Neutrophil (primary cell): ENCODE measurements around the gene CASP1.

Source experiments
- H3K27ac ChIP-seq: fragments of 200-600 bp; sonication (generic); 2 replicates; pipeline ENCODE4 v1.5.1; 2016; ENCODE audit warnings: mild to moderate bottlenecking, moderate library complexity
- H3K27me3 ChIP-seq: fragments of 200-600 bp; sonication (generic); 2 replicates; pipeline ENCODE4 v1.6.0; 2016; ENCODE audit warnings: mild to moderate bottlenecking
- H3K36me3 ChIP-seq: fragments of 200-600 bp; sonication (generic); 2 replicates; pipeline ENCODE4 v1.5.1; 2017
- H3K4me1 ChIP-seq, 2 experiments: fragments of 200-600 bp in 1 of 2; sonication (generic) in 1 of 2; 1 replicate in 1 of 2; 2 replicates in 1 of 2; pipeline versions ENCODE4 v1.5.1 to v1.6.1; 2013 to 2016; ENCODE audit warnings: low read depth in 1 of 2, low read length in 1 of 2, mild to moderate bottlenecking in 1 of 2, moderate library complexity in 1 of 2; ENCODE audit not compliant: control insufficient read depth in 1 of 2, insufficient read depth in 1 of 2
- H3K4me3 ChIP-seq, 2 experiments: fragments of 200-600 bp in 1 of 2; sonication (generic) in 1 of 2; 1 replicate in 1 of 2; 2 replicates in 1 of 2; pipeline ENCODE4 v1.5.1; 2013 to 2016; ENCODE audit warnings: low read depth in 1 of 2, low read length in 1 of 2, mild to moderate bottlenecking in 1 of 2, moderate library complexity in 1 of 2
- H3K9me3 ChIP-seq: fragments of 200-600 bp; sonication (generic); 2 replicates; pipeline ENCODE4 v1.5.1; 2016
- CTCF ChIP-seq: fragments of 200-600 bp; sonication (generic); IDR thresholded peaks from 2 replicates; pipeline ENCODE4 v1.5.1; 2016; ENCODE audit warnings: antibody characterized with exemption

The CASP1 gene

GRCh38 chr11:104984808-104985207 lies 50.1 kb downstream of the CASP1 start:
- TF ChIP-seq CTCF = no peak
- no peaks in the 10 kb centered on the region for H3K36me3 ChIP-seq
- no peaks in the 10 kb centered on the region for H3K27me3 ChIP-seq
- H3K9me3 ChIP-seq = no peaks in the 10 kb centered on the region
- no peaks in the 10 kb centered on the region for H3K4me1 ChIP-seq
- H3K27ac ChIP-seq = no peak overlapping the region
- H3K4me3 ChIP-seq = no peak overlapping the region

GRCh38 chr11:104979839-104980238 lies 55.1 kb downstream of the CASP1 start:
- no peaks in the 10 kb centered on the region for H3K36me3 ChIP-seq

More at GRCh38 chr11:104979839-104980238, 55.1 kb downstream of the CASP1 start:
- no peak overlapping the region for H3K27ac ChIP-seq
- no peak for TF ChIP-seq CTCF
- H3K4me3 ChIP-seq = no peak overlapping the region
- no peaks in the 10 kb centered on the region for H3K9me3 ChIP-seq
- no peaks in the 10 kb centered on the region for H3K4me1 ChIP-seq
- H3K27me3 ChIP-seq = no peaks in the 10 kb centered on the region
